Activated naive CD4-positive, alpha-beta T cell treated with anti-CD3 and anti-CD28 coated beads, Interleukin-2, amount 50 U/mL, for 24 hours (primary cell): ENCODE measurements around the gene CLDN24.

Experiments
- H3K27ac Mint-ChIP-seq: one replicate; pipeline ENCODE4 v1.8.0; 2021; ENCODE audit warnings: mild to moderate bottlenecking, mixed read lengths
- H3K27me3 Mint-ChIP-seq: one replicate; pipeline ENCODE4 v1.8.0; 2021; ENCODE audit warnings: mixed read lengths
- H3K36me3 Mint-ChIP-seq: one replicate; pipeline ENCODE4 v1.8.0; 2021; ENCODE audit warnings: mixed read lengths
- H3K4me1 Mint-ChIP-seq: one replicate; pipeline ENCODE4 v1.8.0; 2021; ENCODE audit warnings: mixed read lengths
- H3K4me3 Mint-ChIP-seq: one replicate; pipeline ENCODE4 v1.8.0; 2021; ENCODE audit warnings: mild to moderate bottlenecking, mixed read lengths
- H3K9me3 Mint-ChIP-seq: one replicate; pipeline ENCODE4 v1.8.0; 2021; ENCODE audit warnings: mixed read lengths

Gene CLDN24

GRCh38 chr4:183322326-183322725 is at the start of gene CLDN24:
Gene CLDN24 (minus strand): TSS chr4:183322426. CDS start chr4:183322426, 0 bp downstream.
- Mint-ChIP-seq H3K27ac (no peak within 1 kb of the TSS), H3K27me3 (no peaks in the 10 kb centered on the region), H3K9me3 (no peaks in the 10 kb centered on the region), H3K4me1 (peaks cover 12% of the 10 kb centered on the region), H3K36me3 (peaks cover 4% of the 10 kb centered on the region), H3K4me3 (no peak within 1 kb of the TSS)

GRCh38 chr4:183370786-183371185 is 48.6 kb upstream of the CLDN24 start:
- Mint-ChIP-seq H3K36me3 (no peaks in the 10 kb centered on the region), H3K4me1 (no peaks in the 10 kb centered on the region), H3K27ac (no peak overlapping the region), H3K27me3 (peaks cover under 1% of the 10 kb centered on the region), H3K9me3 (no peaks in the 10 kb centered on the region), H3K4me3 (no peak overlapping the region)

- H3K27ac Mint-ChIP-seq = no peak overlapping the region
- no peaks in the 10 kb centered on the region for H3K27me3 Mint-ChIP-seq
- no peaks in the 10 kb centered on the region for H3K9me3 Mint-ChIP-seq
- no peaks in the 10 kb centered on the region for H3K36me3 Mint-ChIP-seq
- H3K4me3 Mint-ChIP-seq = no peak overlapping the region
- H3K4me1 Mint-ChIP-seq = no peaks in the 10 kb centered on the region
Observed at GRCh38 chr4:183369073-183369472, 46.8 kb upstream of the CLDN24 start.

GRCh38 chr4:183366206-183366835 is 44.1 kb upstream of the CLDN24 start:
- Mint-ChIP-seq H3K36me3 (no peaks in the 10 kb centered on the region), H3K4me3 (no peak overlapping the region), H3K4me1 (no peaks in the 10 kb centered on the region), H3K27ac (no peak overlapping the region), H3K27me3 (no peaks in the 10 kb centered on the region), H3K9me3 (no peaks in the 10 kb centered on the region)

- Mint-ChIP-seq H3K27me3 (no peaks in the 10 kb centered on the region), H3K9me3 (no peaks in the 10 kb centered on the region), H3K27ac (no peak overlapping the region), H3K4me3 (no peak overlapping the region), H3K36me3 (no peaks in the 10 kb centered on the region), H3K4me1 (no peaks in the 10 kb centered on the region)
Observed at GRCh38 chr4:183364025-183364424, 41.8 kb upstream of the CLDN24 start.

GRCh38 chr4:183362916-183363542 is 40.8 kb upstream of the CLDN24 start:
- H3K27ac Mint-ChIP-seq = no peak overlapping the region
- no peaks in the 10 kb centered on the region for H3K4me1 Mint-ChIP-seq
- no peak overlapping the region for H3K4me3 Mint-ChIP-seq
- H3K36me3 Mint-ChIP-seq = no peaks in the 10 kb centered on the region
- no peaks in the 10 kb centered on the region for H3K9me3 Mint-ChIP-seq
- no peaks in the 10 kb centered on the region for H3K27me3 Mint-ChIP-seq

- Mint-ChIP-seq H3K4me3 (no peak overlapping the region), H3K27ac (no peak overlapping the region), H3K9me3 (no peaks in the 10 kb centered on the region), H3K36me3 (no peaks in the 10 kb centered on the region), H3K27me3 (no peaks in the 10 kb centered on the region), H3K4me1 (no peaks in the 10 kb centered on the region)
Observed at GRCh38 chr4:183362036-183362435, 39.8 kb upstream of the CLDN24 start.

GRCh38 chr4:183360161-183360919 is 38.1 kb upstream of the CLDN24 start:
- Mint-ChIP-seq H3K36me3 (no peaks in the 10 kb centered on the region), H3K9me3 (no peaks in the 10 kb centered on the region), H3K4me3 (no peak overlapping the region), H3K27me3 (no peaks in the 10 kb centered on the region), H3K4me1 (no peaks in the 10 kb centered on the region), H3K27ac (no peak overlapping the region)

- Mint-ChIP-seq H3K27me3 (no peaks in the 10 kb centered on the region), H3K36me3 (no peaks in the 10 kb centered on the region), H3K9me3 (no peaks in the 10 kb centered on the region), H3K27ac (no peak overlapping the region), H3K4me3 (no peak overlapping the region), H3K4me1 (no peaks in the 10 kb centered on the region)
Observed at GRCh38 chr4:183358215-183358755, 36.1 kb upstream of the CLDN24 start.

GRCh38 chr4:183356931-183357675 is 34.9 kb upstream of the CLDN24 start:
- Mint-ChIP-seq H3K4me1 (no peaks in the 10 kb centered on the region), H3K27ac (no peak overlapping the region), H3K4me3 (no peak overlapping the region), H3K9me3 (no peaks in the 10 kb centered on the region), H3K36me3 (no peaks in the 10 kb centered on the region), H3K27me3 (no peaks in the 10 kb centered on the region)

GRCh38 chr4:183356173-183356830 is 34.1 kb upstream of the CLDN24 start:
- H3K27me3 Mint-ChIP-seq = no peaks in the 10 kb centered on the region
- no peak overlapping the region for H3K4me3 Mint-ChIP-seq
- no peak overlapping the region for H3K27ac Mint-ChIP-seq
- no peaks in the 10 kb centered on the region for H3K4me1 Mint-ChIP-seq
- H3K36me3 Mint-ChIP-seq = no peaks in the 10 kb centered on the region
- no peaks in the 10 kb centered on the region for H3K9me3 Mint-ChIP-seq

- no peaks in the 10 kb centered on the region for H3K4me1 Mint-ChIP-seq
- H3K9me3 Mint-ChIP-seq = no peaks in the 10 kb centered on the region
- no peak overlapping the region for H3K4me3 Mint-ChIP-seq
- H3K27me3 Mint-ChIP-seq = no peaks in the 10 kb centered on the region
- no peaks in the 10 kb centered on the region for H3K36me3 Mint-ChIP-seq
- H3K27ac Mint-ChIP-seq = no peak overlapping the region
Observed at GRCh38 chr4:183355405-183355804, 33.2 kb upstream of the CLDN24 start.

- H3K9me3 Mint-ChIP-seq = no peaks in the 10 kb centered on the region
- H3K36me3 Mint-ChIP-seq = no peaks in the 10 kb centered on the region
- peaks cover 2% of the 10 kb centered on the region for H3K27me3 Mint-ChIP-seq
- peaks cover 5% of the 10 kb centered on the region for H3K4me1 Mint-ChIP-seq
- no peak overlapping the region for H3K4me3 Mint-ChIP-seq
- H3K27ac Mint-ChIP-seq = no peak overlapping the region
Observed at GRCh38 chr4:183354219-183354618, 32.0 kb upstream of the CLDN24 start.

GRCh38 chr4:183353557-183353956 is 31.3 kb upstream of the CLDN24 start:
- no peak overlapping the region for H3K4me3 Mint-ChIP-seq
- no peak overlapping the region for H3K27ac Mint-ChIP-seq
- H3K27me3 Mint-ChIP-seq = peaks cover 2% of the 10 kb centered on the region
- no peaks in the 10 kb centered on the region for H3K9me3 Mint-ChIP-seq
- H3K36me3 Mint-ChIP-seq = no peaks in the 10 kb centered on the region
- H3K4me1 Mint-ChIP-seq = peaks cover 6% of the 10 kb centered on the region

GRCh38 chr4:183352546-183352945 is 30.3 kb upstream of the CLDN24 start:
- Mint-ChIP-seq H3K36me3 (no peaks in the 10 kb centered on the region), H3K4me1 (peaks cover 6% of the 10 kb centered on the region), H3K4me3 (no peak overlapping the region), H3K27me3 (peaks cover 2% of the 10 kb centered on the region), H3K27ac (no peak overlapping the region), H3K9me3 (no peaks in the 10 kb centered on the region)
